ENCODE data around the gene REX1BD. TPM values are rescaled to one million over a fixed set of nuclear protein-coding genes. Genes with fewer than 3 reads are reported as not detected.

Gene REX1BD
- total and polyA plus RNA-seq, 2 of the 13 experiments (the other 11 are each of a cell fraction or from before 2014, with no cell fraction given), result 7.5 to 25.4 TPM

- no peak for TF ChIP-seq ZNF281 (CRISPR knock-in tag; IDR thresholded peaks at IDR 0.05; ENCODE audit: borderline replicate concordance)
- TF ChIP-seq NCOR1 (IDR thresholded peaks at IDR 0.05; ENCODE audit: borderline replicate concordance, low read length), result no peak
- no peak for TF ChIP-seq ATF7-NPFF (CRISPR knock-in tag; IDR thresholded peaks at IDR 0.05; ENCODE audit: low read depth)
- no peak for TF ChIP-seq DNMT1 (CRISPR knock-in tag; IDR thresholded peaks at IDR 0.05)
- no peak for TF ChIP-seq SKI (IDR thresholded peaks at IDR 0.05; ENCODE audit: partially characterized antibody)
- TF ChIP-seq ARHGAP35 (CRISPR knock-in tag; IDR thresholded peaks at IDR 0.05; ENCODE audit: borderline replicate concordance), result no peak
- peak; percentile 42; the same call in 1 of the 2 replicates for TF ChIP-seq ZNF629 (CRISPR knock-in tag; conservative IDR thresholded peaks at IDR 0.05)
- TF ChIP-seq THRA (CRISPR knock-in tag; IDR thresholded peaks at IDR 0.05; ENCODE audit: borderline replicate concordance), result no peak
- TF ChIP-seq KIAA2018 (CRISPR knock-in tag; IDR thresholded peaks at IDR 0.05; ENCODE audit: borderline replicate concordance), result no peak
- no peak for TF ChIP-seq NFE2L2 (IDR thresholded peaks at IDR 0.05; ENCODE audit: low read length)
- no peak for TF ChIP-seq TSC22D2 (CRISPR knock-in tag; IDR thresholded peaks at IDR 0.05; ENCODE audit: borderline replicate concordance)
- no peak for TF ChIP-seq LBX2 (CRISPR knock-in tag; IDR thresholded peaks at IDR 0.05; ENCODE audit: borderline replicate concordance)
Observed at GRCh38 chr19:18541258-18541991, 47.2 kb upstream of the REX1BD start (continued).
